Measurements from ENCODE around the gene SLC25A11.
"Not testable (repeated sequence)": the region's sequence is repeated elsewhere in the genome, so short reads cannot be mapped to it uniquely, and the experiment has no call there.

Gene SLC25A11

GRCh38 chr17:4945176-4945943, 5.5 kb upstream of the SLC25A11 start:
- FAIRE-seq, result no peak

GRCh38 chr17:4944554-4945175, 4.8 kb upstream of the SLC25A11 start:
- no peak for FAIRE-seq

DNA sequence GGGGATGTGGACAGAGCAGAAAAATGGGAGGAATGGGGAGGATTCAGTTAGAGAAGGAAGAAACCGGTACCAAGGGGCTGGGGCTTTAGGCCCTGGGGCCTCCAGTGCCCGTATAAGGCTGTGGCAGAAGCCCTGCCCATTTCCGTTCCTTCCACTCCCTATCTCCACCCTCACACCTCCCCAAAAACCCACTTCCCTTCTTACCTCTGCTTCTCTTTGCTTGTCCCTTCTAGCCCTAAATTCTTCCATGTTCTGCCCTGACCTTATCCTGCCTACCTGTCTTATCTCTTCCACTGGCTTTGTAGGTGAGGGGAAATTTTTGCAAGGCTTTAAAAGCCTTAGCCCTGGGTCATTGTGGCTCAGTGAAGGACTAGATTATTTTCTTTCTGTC, 4.3 kb upstream of the SLC25A11 start:
- no peak for FAIRE-seq

GRCh38 chr17:4942760-4943508, 3.1 kb upstream of the SLC25A11 start:
- no peak for FAIRE-seq

DNA sequence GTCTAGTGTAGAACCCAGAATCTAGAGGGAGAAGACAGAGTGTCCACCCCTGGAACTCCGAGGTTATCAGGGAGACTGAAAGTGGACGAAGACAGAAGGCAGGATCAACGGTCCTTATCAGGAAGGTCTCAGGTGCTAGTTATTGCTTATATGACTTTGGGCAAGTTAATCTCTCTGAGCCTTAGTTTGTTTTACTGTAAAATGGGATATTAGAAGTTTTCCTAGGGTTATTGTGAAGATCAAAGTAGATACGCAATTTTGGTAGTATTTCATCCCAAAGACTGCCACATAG, 1.4 kb upstream of the SLC25A11 start:
- no peak for FAIRE-seq

DNA sequence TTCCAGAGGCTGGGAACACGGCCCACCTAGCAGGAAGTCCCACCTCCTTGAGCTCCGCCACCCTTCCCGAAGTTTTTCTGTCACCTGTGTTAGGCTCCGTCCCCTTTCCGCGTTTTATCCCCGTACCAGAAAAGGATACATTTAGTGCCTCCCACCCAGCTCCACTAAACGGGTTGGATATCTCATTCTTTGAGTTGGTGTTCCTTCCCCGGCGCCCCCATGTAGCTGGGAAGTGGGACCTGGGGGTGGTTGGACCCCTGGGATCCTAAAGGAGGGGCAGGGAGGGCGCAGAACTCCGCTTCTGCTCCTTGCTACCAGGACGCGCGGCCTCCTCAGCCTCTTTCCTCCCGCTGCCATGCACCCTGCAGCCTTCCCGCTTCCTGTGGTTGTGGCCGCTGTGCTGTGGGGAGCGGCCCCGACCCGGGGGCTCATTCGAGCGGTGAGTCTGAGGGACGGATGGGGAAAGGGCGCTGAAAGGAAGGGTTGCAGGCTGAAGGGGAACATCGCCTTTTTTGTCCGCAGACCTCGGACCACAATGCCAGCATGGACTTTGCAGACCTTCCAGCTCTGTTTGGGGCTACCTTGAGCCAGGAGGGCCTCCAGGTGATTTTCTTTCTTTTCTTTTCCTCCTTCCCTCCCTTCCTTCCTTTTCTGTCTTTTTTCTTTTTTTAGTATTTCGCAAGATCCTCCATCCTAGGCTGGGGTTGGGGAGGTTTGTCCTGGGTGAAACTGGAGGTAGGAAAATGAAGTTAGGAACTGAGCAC, 891 bp upstream of the SLC25A11 start:
- FAIRE-seq, result no peak

GRCh38 chr17:4939546-4939795, 375 bp downstream of the SLC25A11 start:
- FAIRE-seq, result no peak

DNA sequence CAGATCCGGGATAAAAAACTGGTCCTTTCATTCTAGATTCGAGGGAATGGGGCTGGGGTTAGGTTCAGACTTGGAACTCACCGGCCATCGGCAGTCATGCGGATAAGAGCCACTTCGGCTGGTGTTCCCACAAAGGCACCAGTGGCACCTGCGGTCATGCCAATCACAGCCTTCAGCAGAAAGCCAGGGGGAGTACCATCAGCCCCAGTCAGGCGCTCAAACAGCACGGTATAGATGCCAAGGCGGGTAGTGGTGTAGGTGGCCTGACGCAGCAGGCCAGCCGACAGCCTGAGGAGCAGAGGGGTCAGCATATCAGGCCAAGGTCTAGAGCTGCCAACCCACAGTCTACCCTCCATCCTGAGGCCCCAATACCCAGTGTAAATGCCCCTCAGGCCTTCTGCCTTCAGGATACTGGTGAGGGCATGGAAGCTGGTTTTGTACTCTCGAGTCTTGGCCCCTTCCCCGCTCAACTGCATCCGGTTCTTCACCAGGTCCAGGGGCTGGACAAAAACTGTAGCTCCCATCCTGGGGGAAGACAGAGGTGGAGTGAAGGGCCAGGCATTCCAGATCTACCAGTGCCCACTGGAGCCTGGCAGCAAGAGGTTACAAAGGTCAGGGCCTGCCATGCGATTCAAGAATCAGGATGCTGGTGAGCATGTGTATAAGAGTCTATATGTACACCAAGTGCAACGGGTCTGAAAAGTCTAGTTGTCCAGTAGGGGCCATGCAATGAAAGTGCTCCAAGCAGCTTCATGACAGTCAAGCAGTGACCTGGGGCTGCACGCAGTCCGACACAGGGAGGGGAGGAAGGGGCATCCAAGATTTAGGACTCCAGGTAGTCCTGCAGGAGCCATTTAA, 929 bp downstream of the SLC25A11 start:
- no peak for FAIRE-seq

- FAIRE-seq, result no peak
Observed at GRCh38 chr17:4938069-4938491, 1.8 kb downstream of the SLC25A11 start.

DNA sequence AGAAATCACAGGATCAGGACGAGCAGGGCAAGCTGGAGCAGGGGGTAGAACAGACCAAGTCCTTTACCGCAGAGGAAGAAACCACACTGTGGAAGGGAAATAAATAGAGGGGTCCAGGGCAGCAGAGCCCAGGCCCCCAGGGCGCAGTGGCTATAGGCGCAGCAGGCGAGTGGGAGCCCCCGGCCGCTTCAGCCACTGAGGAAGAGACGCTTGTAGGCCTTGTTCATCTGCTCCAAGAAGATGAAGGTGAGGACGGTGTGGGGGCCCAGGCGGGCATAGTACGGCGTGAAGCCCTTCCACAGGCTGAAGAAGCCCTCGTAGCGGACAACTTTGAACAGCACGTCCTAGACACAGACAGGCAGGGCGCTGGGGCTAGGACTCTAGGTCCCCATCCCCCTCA, 2.3 kb downstream of the SLC25A11 start:
- no peak for FAIRE-seq

- FAIRE-seq, result no peak
Observed at GRCh38 chr17:4936436-4936835, 3.4 kb downstream of the SLC25A11 start.

- no peak for FAIRE-seq
Observed at GRCh38 chr17:4935650-4936049, 4.2 kb downstream of the SLC25A11 start.

DNA sequence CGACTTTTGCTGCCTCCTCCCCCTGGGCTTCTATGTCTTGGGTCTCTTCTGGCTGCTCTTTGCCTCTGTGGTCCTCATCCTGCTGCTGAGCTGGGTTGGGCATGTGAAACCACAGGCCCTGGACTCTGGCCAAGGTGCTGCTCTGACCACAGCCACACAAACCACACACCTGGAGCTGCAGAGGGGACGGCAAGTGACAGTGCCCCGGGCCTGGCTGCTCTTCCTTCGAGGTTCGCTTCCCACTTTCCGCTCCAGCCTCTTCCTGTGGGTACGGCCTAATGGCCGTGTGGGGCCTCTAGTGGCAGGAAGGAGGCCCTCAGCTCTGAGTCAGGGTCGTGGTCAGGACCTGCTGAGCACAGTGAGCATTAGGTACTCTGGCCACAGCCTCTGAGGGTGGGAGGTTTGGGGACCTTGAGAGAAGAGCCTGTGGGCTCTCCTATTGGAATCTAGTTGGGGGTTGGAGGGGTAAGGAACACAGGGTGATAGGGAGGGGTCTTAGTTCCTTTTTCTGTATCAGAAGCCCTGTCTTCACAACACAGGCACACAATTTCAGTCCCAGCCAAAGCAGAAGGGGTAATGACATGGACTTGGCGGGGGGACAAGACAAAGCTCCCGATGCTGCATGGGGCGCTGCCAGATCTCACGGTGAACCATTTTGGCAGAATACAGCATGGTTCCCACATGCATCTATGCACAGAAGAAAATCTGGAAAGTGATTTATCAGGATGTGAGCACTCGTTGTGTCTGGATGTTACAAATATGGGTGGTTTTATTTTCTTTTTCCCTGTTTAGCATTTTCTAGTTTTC, 5.5 kb downstream of the SLC25A11 start:
- no peak for FAIRE-seq

DNA sequence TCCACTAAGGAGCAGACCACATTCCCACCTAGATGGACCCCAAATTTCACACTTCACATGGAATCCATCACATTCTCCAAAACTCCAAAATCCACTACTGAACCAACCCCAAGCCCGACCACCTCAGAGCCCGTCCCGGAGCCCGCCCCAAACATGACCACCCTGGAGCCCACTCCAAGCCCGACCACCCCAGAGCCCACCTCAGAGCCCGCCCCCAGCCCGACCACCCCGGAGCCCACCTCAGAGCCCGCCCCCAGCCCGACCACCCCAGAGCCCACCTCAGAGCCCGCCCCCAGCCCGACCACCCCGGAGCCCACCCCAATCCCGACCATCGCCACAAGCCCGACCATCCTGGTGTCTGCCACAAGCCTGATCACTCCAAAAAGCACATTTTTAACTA, 6.2 kb downstream of the SLC25A11 start:
- no peak for FAIRE-seq

GRCh38 chr17:4932756-4933155, 7.1 kb downstream of the SLC25A11 start:
- no peak for FAIRE-seq

DNA sequence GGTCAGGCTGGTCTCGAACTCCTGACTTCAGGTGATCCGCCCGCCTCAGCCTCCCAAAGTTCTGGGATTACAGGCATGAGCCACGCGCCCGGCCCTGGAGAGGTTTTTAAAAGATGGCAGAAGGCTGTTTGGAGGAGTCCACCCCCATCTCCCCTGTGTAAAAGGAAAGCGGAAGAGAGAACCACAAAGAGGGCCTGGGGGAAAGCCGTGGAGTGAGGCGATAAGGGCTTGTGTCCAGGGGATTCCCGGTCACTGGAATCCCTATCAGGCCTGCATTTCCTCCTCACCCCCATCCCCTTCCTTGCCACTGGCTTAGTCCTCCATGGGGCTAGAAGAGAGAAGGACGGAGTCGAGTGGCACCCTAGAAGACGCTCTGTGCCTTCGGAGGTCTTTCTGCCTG, 7.9 kb downstream of the SLC25A11 start, which contains the start of gene GP1BA:
Gene GP1BA, plus strand, starts transcription at position 315 of the 400 bp plus-strand sequence. CDS start 328 bp downstream, outside the sequence.
- no peak for FAIRE-seq

DNA sequence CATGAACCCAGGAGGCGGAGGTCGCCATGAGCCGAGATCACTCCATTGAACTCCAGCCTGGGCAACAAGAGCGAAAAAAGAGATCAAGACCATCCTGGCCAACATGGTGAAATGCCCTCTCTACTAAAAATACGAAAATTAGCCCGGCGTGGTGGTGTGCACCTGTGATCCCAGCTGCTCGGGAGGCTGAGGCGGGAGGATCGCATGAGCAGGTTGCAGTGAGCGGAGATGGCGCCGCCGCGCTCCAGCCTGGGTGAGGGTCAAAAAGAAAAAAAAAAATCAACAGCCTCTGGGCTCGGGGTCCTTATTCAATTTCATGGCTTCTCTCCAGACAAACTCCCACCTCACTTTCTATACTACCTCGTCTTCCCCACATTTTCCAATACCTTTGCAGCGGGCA, 11.0 kb downstream of the SLC25A11 start:
- no peak for FAIRE-seq

GRCh38 chr17:4926577-4927335, 13.1 kb downstream of the SLC25A11 start:
- not testable (repeated sequence) for FAIRE-seq

GRCh38 chr17:4921320-4921719, 18.5 kb downstream of the SLC25A11 start:
- no peak for FAIRE-seq

DNA sequence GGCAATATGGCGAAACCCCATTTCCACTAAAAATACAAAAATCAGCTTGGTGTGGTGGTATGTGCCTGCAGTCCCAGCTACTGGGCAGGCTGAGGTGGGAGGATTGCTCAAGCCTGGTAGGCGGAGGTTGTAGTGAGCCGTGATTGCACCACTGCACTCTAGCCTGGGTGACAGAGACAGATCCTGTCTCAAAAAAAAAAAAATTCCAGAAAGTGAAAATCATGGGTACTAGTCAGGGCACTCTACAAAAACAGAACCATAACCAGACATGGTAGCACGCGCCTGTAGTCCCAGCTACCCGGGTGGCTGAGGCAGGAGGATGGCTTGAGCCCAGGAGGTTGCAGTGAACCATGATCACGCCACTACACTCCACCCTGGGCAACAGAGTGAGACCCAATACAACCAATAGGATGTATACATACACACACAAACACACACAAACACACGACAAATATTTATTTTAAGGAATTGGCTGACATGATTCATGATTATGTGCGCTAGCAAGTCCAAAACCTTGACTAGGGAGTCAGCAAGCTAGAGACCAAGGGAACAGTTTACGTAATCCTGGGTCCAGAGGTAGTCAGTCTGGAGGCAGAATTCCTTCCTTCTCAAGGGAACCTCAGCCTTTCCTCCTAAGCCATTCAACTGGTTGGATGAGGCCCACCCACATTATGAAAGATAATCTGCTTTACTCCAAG, 19.3 kb downstream of the SLC25A11 start:
- FAIRE-seq, result no peak
